Measurements from ENCODE around the gene PLD1. TPM values are rescaled to one million over a fixed set of nuclear protein-coding genes. Genes with fewer than 3 reads are reported as not detected.

The PLD1 gene
- total RNA-seq, 1 experiment from 2014 or later, result 32.5 TPM

GRCh38 chr3:171811913-171812335 lies 1.6 kb upstream of the PLD1 start:
- H2AFZ ChIP-seq, result no peak overlapping the region
- H3K9me2 ChIP-seq (ENCODE audit: insufficient read depth), result 0 out of 2 replicates have a peak, but pooled peaks cover 5% of the 10 kb centered on the region
- H3K79me2 ChIP-seq (ENCODE audit: low read depth), result peaks cover 17% of the 10 kb centered on the region
- no peaks in the 10 kb centered on the region for H3K27me3 ChIP-seq (ENCODE audit: insufficient read depth, low read depth)
- peak overlapping the region; percentile 88 for H3K4me2 ChIP-seq
- TF ChIP-seq CTCF (conservative IDR thresholded peaks at IDR 0.05), result no peak
- TF ChIP-seq EZH2 (IDR thresholded peaks at IDR 0.05; ENCODE audit: low read depth), result no peak
- CTCF ChIA-PET, result no interaction called here
- DNase-seq, result peak in 1 of 2 experiments; percentile 66
- peak overlapping the region; percentile 98 for H3K27ac ChIP-seq
- POLR2A ChIA-PET (ENCODE audit: unreplicated experiment), result interaction anchor here (0.6 to 1.1 kb wide), 6 partner anchors 39 to 533 kb away, joined by 3 to 7 read pairs (median 4); no protein-coding TSS in a partner anchor
- H3F3A ChIP-seq (ENCODE audit: insufficient read depth, low read depth), result peaks cover 74% of the 10 kb centered on the region
- peaks cover 4% of the 10 kb centered on the region; the same call in 1 of the 2 replicates for H3K9me3 ChIP-seq (ENCODE audit: insufficient read depth, low read depth)
- H4K20me1 ChIP-seq (ENCODE audit: insufficient read depth), result no peaks in the 10 kb centered on the region
- intact Hi-C loops (cut with micrococcal nuclease; ENCODE audit: unreplicated experiment), result loop anchor here (1.0 to 5.0 kb wide), 5 partner anchors 40 to 655 kb away; no protein-coding TSS in a partner anchor
- peaks cover 73% of the 10 kb centered on the region for H3K4me1 ChIP-seq (replicated peaks; ENCODE audit: insufficient read depth)
- no TSS peak for BruUV-seq (replicated peaks)
- peak overlapping the region; percentile 33; the same call in 1 of the 2 replicates for H3K4me3 ChIP-seq
- H3K36me3 ChIP-seq (ENCODE audit: low read depth), result no peaks in the 10 kb centered on the region

DNA sequence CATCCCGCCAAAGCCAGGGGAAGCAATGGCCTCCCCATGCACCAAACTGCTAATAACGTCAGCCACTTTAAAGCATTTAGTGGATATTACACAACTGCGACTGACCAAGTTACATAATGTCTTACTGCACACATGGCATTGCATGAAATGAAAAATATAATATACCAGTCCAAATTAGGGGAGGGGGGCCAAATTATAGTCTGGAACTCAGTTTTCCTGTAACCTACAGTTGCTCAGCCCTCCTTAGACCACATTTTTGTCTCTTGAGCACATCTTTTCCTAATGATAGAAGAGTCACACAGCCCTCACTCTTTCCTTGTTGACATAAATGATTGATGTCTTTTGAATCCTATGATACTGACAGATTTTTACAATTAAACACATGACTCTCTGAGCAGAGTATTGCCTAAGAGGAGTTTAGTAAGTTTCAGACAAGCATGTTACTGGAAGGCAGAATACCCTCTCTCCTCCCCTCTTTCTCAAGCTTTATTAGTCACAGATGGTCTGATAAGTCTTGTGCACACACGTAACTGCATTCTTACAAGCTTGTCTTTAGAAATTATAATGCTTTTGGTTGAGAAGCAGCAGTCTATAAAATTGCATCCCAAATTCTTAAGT lies 1.1 kb upstream of the PLD1 start:
- peak in 1 of 2 experiments; percentile 100 for DNase-seq
- H3F3A ChIP-seq (ENCODE audit: insufficient read depth, low read depth), result peaks cover 73% of the 10 kb centered on the region
- H3K27ac ChIP-seq, result peak overlapping the region; percentile 98
- H3K27me3 ChIP-seq (ENCODE audit: insufficient read depth, low read depth), result no peaks in the 10 kb centered on the region
- H4K20me1 ChIP-seq (ENCODE audit: insufficient read depth), result no peaks in the 10 kb centered on the region
- BruUV-seq (replicated peaks), result no TSS peak
- H3K9me3 ChIP-seq (ENCODE audit: insufficient read depth, low read depth), result peaks cover 4% of the 10 kb centered on the region; the same call in 1 of the 2 replicates
- TF ChIP-seq CTCF (conservative IDR thresholded peaks at IDR 0.05), result no peak
- TF ChIP-seq EZH2 (IDR thresholded peaks at IDR 0.05; ENCODE audit: low read depth), result no peak
- H3K4me2 ChIP-seq, result peak overlapping the region; percentile 88
- H3K4me1 ChIP-seq (replicated peaks; ENCODE audit: insufficient read depth), result peaks cover 73% of the 10 kb centered on the region
- H3K36me3 ChIP-seq (ENCODE audit: low read depth), result no peaks in the 10 kb centered on the region
- H3K4me3 ChIP-seq, result peak overlapping the region; percentile 61
- POLR2A ChIA-PET (ENCODE audit: unreplicated experiment), result interaction anchor here (0.5 to 1.1 kb wide), 7 partner anchors 10 to 534 kb away, joined by 3 to 7 read pairs (median 4); no protein-coding TSS in a partner anchor
- intact Hi-C loops (cut with micrococcal nuclease; ENCODE audit: unreplicated experiment), result loop anchor here (1.0 to 5.0 kb wide), 5 partner anchors 39 to 654 kb away; no protein-coding TSS in a partner anchor
- peaks cover 19% of the 10 kb centered on the region for H3K79me2 ChIP-seq (ENCODE audit: low read depth)
- H3K9me2 ChIP-seq (ENCODE audit: insufficient read depth), result no peaks in the 10 kb centered on the region
- no peak overlapping the region for H2AFZ ChIP-seq
- CTCF ChIA-PET, result no interaction called here

DNA sequence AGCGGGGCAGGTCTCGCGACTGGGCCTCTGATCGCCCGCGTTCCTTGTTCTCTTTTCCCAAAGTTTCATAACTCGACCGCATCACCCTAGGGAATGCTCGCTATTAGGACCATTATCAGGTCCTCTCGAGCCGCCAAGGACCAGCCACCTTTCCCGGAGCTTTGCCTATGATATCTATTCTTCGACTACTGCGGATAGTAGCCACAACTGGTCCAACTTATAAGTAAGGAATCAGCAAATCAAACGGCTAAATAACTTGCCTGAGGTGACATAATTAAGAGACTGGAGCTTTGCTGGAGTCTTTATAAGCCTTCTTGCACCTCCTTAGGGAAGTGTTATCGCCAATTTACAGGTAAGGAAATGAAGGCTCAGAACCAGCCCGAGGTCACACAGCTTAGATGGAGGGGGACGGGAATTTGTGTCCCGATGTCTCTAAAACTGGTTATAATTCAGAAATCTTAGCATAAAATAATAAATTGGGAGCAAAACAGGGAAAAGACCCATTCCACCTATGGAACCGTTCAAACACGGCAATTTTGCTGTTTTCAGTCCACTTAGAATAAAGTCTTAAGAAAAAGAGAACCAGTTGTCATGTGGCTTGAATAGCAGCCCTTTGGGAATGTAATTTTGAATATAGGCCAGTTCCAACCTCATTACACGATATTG lies 479 bp upstream of the PLD1 start:
- no peaks in the 10 kb centered on the region for H3K36me3 ChIP-seq (ENCODE audit: low read depth)
- H3K9me3 ChIP-seq (ENCODE audit: insufficient read depth, low read depth), result peaks cover 4% of the 10 kb centered on the region; the same call in 1 of the 2 replicates
- H3K4me2 ChIP-seq, result peak overlapping the region; percentile 88
- H4K20me1 ChIP-seq (ENCODE audit: insufficient read depth), result no peaks in the 10 kb centered on the region
- peaks cover 73% of the 10 kb centered on the region for H3K4me1 ChIP-seq (replicated peaks; ENCODE audit: insufficient read depth)
- CTCF ChIA-PET, result interaction anchor here (0.5 to 1.3 kb wide), 2 partner anchors 38 to 654 kb away, joined by 3 to 4 read pairs; no protein-coding TSS in a partner anchor
- peaks cover 20% of the 10 kb centered on the region for H3K79me2 ChIP-seq (ENCODE audit: low read depth)
- TF ChIP-seq EZH2 (IDR thresholded peaks at IDR 0.05; ENCODE audit: low read depth), result no peak
- no peak for TF ChIP-seq CTCF (conservative IDR thresholded peaks at IDR 0.05)
- BruUV-seq (replicated peaks), result TSS peak; percentile 95
- POLR2A ChIA-PET (ENCODE audit: unreplicated experiment), result interaction anchor here (0.6 to 1.0 kb wide), 4 partner anchors 9 to 330 kb away, joined by 3 to 10 read pairs (median 6); no protein-coding TSS in a partner anchor
- peak overlapping the region; percentile 98 for H3K27ac ChIP-seq
- no peaks in the 10 kb centered on the region for H3K27me3 ChIP-seq (ENCODE audit: insufficient read depth, low read depth)
- DNase-seq, result no peak
- H3F3A ChIP-seq (ENCODE audit: insufficient read depth, low read depth), result peaks cover 72% of the 10 kb centered on the region
- H3K4me3 ChIP-seq, result peak overlapping the region; percentile 61
- intact Hi-C loops (cut with micrococcal nuclease; ENCODE audit: unreplicated experiment), result loop anchor here (1.0 to 5.0 kb wide), 6 partner anchors 38 to 653 kb away; partner anchors contain the start of gene FNDC3B
- H3K9me2 ChIP-seq (ENCODE audit: insufficient read depth), result no peaks in the 10 kb centered on the region
- peak overlapping the region; percentile 50 for H2AFZ ChIP-seq

Measured in PC-9 (cell line).